Colonic mucosa (tissue), 4 donors: Measurements from ENCODE around the gene SLC22A14. TPM values are rescaled to one million over a fixed set of nuclear protein-coding genes. Genes with fewer than 3 reads are reported as not detected.
A peak's percentile ranks its signal among the peaks of the same experiment; 100 is the strongest.

ENCODE experiments used
- DNase-seq: peaks from one replicate; pipeline ENCODE4 v3.0.0-alpha.2; 2020
- H3K27ac ChIP-seq: fragments of 200-600 bp; one replicate; pipeline ENCODE4 v1.8.0; 2021
- H3K27me3 ChIP-seq: fragments of 200-600 bp; one replicate; pipeline ENCODE4 v1.8.0; 2021
- H3K36me3 ChIP-seq: fragments of 200-600 bp; one replicate; pipeline ENCODE4 v1.8.0; 2021
- H3K4me1 ChIP-seq: fragments of 200-600 bp; one replicate; pipeline ENCODE4 v1.8.0; 2021; ENCODE audit warnings: mild to moderate bottlenecking
- H3K4me3 ChIP-seq: fragments of 200-600 bp; one replicate; pipeline ENCODE4 v1.8.0; 2021
- H3K9ac ChIP-seq, 2 donors: one replicate each; pipeline ENCODE4 v1.7.0; 2013; ENCODE audit warnings: control low read depth in 2 of 2, low read depth in 2 of 2, low read length in 2 of 2
- H3K9me3 ChIP-seq: fragments of 200-600 bp; one replicate; pipeline ENCODE4 v1.8.0; 2021
- intact Hi-C: fragments of 100-400 bp; cut with DNase I; formaldehyde crosslinking; loops from one replicate; pipeline ENCODE4 v1.14.1; 2022
- total RNA-seq, 2 donors: library from RNA; stranded (reverse); fragmentation: NEBNext Ultra II Directional in 1 of 2; extraction: Animal tissue kit (Norgen Biotek cat#: 25700) in 1 of 2; gene quantifications; one replicate each; pipeline ENCODE4 v1.2.1, GENCODE V29; 2021
- TF ChIP-seq, protein P1 (sequence below): fragments of 200-600 bp; IDR thresholded peaks from one replicate; pipeline ENCODE4 v1.8.0; 2022; ENCODE audit warnings: antibody characterized with exemption, mild to moderate bottlenecking
- donor health status: healthy.
- donor health status: DM: no; HTN: no; CAD: no.
- donor health status: DM: no; HTN: no; CAD: no.

Gene SLC22A14
- total RNA-seq, 2 donors from 2014 or later = 0.11 to 0.44 TPM

DNA sequence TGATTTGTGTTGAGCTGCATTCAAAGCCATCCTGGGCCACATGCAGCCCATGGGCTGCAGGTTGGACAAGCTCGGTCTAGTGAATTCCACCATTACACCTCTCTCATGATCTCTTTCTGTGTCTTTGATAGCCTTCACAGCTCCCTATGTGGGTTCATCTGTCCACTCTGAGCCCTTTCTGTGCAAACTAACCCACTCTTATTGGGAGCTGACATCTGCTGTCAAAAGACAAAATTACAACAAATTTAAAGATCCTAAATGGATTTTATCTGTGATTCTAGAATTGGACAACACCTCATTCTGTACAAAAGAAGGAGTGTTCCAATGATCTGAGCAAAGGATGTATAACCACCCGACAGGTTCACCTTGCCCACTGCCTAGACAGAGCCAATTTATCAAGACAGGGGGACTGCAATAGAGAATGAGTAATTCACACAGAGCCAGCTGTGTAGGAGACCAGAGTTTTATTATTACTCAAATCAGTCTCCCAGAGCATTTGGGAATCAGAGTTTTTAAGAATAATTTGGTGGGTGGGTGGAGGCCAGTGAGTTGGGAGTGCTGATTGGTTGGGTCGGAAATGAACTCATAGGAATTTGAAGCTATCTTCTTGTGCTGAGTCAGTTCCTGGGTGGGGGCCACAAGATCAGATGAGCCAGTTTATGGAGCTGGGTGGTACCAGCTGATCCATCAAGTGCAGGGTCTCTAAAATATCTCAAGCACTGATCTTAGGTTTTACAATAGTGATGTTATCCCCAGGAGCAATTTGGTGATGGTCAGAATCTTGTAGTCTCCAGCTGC is 61.9 kb downstream of the SLC22A14 start:
- TF ChIP-seq, protein P1, sequence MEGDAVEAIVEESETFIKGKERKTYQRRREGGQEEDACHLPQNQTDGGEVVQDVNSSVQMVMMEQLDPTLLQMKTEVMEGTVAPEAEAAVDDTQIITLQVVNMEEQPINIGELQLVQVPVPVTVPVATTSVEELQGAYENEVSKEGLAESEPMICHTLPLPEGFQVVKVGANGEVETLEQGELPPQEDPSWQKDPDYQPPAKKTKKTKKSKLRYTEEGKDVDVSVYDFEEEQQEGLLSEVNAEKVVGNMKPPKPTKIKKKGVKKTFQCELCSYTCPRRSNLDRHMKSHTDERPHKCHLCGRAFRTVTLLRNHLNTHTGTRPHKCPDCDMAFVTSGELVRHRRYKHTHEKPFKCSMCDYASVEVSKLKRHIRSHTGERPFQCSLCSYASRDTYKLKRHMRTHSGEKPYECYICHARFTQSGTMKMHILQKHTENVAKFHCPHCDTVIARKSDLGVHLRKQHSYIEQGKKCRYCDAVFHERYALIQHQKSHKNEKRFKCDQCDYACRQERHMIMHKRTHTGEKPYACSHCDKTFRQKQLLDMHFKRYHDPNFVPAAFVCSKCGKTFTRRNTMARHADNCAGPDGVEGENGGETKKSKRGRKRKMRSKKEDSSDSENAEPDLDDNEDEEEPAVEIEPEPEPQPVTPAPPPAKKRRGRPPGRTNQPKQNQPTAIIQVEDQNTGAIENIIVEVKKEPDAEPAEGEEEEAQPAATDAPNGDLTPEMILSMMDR = no peak
- no peaks in the 10 kb centered on the region for H3K4me1 ChIP-seq
- H3K27me3 ChIP-seq = no peaks in the 10 kb centered on the region
- H3K9me3 ChIP-seq = no peaks in the 10 kb centered on the region
- no peak overlapping the region for H3K9ac ChIP-seq
- H3K4me3 ChIP-seq = no peak overlapping the region
- intact Hi-C loops = no loop called here
- no peaks in the 10 kb centered on the region for H3K36me3 ChIP-seq
- DNase-seq = no peak
- H3K27ac ChIP-seq = no peak overlapping the region

DNA sequence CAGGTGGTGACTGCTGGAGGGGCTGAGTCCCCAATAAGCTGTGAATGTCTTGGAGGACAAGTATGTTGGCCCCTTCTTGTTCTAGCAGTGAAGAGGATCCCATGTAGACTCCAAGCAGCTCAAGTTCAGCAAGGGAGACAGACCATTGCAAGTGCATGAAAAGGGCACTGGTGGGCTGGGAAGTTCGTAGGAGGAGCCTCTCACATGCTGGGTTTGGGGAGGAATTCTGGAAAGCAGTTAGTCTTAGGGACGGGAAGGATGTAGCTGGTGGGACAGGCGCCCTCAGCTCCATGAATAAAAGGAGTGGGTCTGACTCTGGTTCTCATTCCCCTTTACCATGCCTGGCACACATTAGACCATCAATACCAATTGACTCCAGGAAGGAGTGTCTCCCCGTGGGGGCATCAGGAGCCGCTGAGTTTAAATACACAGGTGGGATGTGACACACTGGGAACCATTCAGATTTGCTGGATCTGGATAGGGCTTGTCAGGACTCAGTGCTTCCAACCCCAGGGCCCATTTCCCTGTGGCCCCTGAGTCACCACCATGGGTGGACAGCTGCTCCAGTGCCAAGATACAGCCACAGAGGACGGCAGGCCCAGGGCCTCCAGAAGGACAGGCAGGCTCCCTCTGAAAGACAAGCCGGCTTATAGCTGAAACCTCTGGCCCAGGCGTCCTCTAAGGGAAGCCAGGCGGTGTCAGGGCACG is 63.9 kb downstream of the SLC22A14 start:
- DNase-seq = no peak
- H3K4me3 ChIP-seq = peak overlapping the region; percentile 96
- TF ChIP-seq, protein P1 = no peak
- no peaks in the 10 kb centered on the region for H3K36me3 ChIP-seq
- no peaks in the 10 kb centered on the region for H3K27me3 ChIP-seq
- peak overlapping the region; percentile 69 for H3K27ac ChIP-seq
- intact Hi-C loops = loop anchor here (2.0 kb wide), 1 partner anchor 135 kb away; no protein-coding TSS in a partner anchor
- no peaks in the 10 kb centered on the region for H3K9me3 ChIP-seq
- H3K9ac ChIP-seq = peak overlapping the region; percentile 35 to 79
- H3K4me1 ChIP-seq = no peaks in the 10 kb centered on the region

DNA sequence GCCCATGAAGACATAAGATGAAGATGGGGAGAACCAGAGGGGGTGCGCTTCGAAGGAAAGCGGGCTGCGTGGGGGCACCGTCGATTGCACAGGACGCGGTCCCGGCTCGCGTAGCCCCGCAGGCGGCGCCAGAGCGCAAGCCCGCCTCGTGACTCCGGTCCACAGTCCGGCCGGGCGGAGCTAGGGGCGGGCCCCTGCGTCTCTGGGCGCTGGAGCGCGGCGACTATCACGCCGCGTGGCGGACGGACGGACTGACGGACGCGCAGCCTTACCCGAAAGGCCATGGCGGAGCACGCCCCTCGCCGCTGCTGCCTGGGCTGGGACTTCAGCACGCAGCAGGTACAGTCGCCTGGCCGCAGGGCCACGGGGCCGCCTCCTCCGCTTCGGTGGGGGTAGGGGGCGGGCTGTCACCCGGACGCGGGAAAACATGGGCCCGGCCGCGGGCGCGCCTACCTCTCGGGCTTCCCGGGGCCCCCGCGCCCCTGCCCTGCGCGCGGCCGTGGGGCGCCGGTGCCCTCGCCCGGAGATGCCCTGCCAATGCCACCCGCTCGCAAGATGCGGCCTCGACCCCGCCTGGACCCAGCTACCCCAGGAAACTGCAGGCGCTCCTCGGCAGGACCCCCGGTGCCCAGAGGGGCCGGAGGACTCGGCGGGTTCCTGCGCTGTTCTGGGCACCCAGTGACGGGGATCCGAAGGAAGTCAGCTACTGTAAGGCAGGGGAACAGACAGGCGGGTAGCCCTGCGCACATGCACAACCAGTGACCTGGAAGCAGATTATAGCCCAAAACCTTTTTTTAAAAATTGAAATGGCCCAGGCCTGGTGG is 64.7 kb downstream of the SLC22A14 start, which contains the start of gene XYLB:
TSS of gene XYLB (plus strand) at position 199 of the 824 bp plus-strand sequence. CDS start at position 283, 84 bp downstream.
- TF ChIP-seq, protein P1 = peak; percentile 78
- DNase-seq = peak; percentile 92
- Histone ChIP-seq H3K27ac (peak within 1 kb of the TSS; percentile 69), H3K9me3 (no peaks in the 10 kb centered on the region), H3K27me3 (no peaks in the 10 kb centered on the region), H3K4me3 (peak within 1 kb of the TSS; percentile 96), H3K4me1 (no peaks in the 10 kb centered on the region), H3K9ac (peak within 1 kb of the TSS; percentile 61 to 79), H3K36me3 (no peaks in the 10 kb centered on the region)
- intact Hi-C loops = loop anchor here (2.0 kb wide), 1 partner anchor 134 kb away; no protein-coding TSS in a partner anchor

DNA sequence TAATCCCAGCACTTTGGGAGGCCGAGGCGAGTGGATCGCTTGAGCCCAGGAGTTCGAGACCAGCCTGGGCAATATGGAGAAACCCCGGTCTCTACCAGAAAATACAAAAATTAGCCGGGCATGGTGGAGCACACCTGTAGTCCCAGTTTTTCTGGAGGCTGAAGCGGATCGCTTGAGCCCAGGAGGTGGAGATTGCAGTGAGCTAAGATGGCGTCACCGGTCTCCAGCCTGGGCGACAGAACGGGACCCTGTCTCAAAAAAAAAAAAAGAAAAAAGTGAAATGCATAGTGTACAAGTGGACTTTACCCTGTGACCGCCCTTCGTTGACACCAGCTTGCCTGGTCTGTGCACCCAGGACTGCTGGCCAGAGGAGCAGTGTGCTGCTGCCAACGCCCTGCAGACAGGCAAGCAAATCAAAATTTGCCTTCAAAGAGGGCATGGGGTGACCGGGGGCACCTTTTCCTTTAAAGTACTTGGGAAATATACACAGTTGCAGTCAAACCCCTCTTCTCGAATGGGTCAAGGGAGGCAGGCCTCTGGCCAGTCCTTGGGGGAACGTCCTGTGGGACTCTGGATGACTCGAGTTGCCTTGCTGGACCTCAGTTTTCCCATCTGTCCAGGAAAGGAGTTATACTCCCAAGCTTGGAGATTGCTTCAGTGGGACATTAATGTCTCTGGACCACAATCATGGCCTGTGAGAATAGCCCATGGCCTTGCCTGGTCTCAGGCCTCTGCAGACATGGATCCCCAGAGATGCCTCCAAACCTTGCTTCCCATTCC is 65.5 kb downstream of the SLC22A14 start:
- H3K9me3 ChIP-seq = no peaks in the 10 kb centered on the region
- DNase-seq = peak; percentile 45
- TF ChIP-seq, protein P1 = no peak

More for the DNA sequence above, 65.5 kb downstream of the SLC22A14 start:
- Histone ChIP-seq H3K36me3 (no peaks in the 10 kb centered on the region), H3K27ac (peak overlapping the region; percentile 69), H3K27me3 (no peaks in the 10 kb centered on the region), H3K4me3 (peak overlapping the region; percentile 96), H3K9ac (peak overlapping the region; percentile 61 to 79), H3K4me1 (no peaks in the 10 kb centered on the region)
- intact Hi-C loops = loop anchor here (2.0 kb wide), 1 partner anchor 133 kb away; no protein-coding TSS in a partner anchor
